ENCODE data around the gene PRKN.

DNA sequence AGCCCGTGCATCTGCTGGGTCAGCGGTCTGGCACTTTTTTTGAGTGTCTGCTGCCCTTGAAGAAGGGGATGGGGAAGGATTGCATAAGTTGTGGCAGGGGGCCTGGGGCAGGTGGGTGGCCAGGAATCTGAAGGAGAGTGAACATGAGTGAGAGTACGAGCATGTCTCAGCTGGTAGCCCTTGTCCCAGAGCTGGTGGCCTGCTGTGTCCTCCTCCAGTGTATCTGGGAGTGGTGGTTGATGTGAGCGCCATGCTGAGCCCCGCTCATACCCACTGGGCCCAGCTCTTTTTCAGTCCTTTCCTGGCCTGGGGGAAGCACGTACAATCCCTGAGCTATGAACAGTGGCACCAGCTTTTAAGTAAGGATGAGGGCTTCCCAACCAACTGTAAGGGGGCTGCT, 1317.5 kb downstream of the PRKN start:
- TF ChIP-seq POLR2A (IDR thresholded peaks at IDR 0.05): no peak
- TF ChIP-seq, protein P1, sequence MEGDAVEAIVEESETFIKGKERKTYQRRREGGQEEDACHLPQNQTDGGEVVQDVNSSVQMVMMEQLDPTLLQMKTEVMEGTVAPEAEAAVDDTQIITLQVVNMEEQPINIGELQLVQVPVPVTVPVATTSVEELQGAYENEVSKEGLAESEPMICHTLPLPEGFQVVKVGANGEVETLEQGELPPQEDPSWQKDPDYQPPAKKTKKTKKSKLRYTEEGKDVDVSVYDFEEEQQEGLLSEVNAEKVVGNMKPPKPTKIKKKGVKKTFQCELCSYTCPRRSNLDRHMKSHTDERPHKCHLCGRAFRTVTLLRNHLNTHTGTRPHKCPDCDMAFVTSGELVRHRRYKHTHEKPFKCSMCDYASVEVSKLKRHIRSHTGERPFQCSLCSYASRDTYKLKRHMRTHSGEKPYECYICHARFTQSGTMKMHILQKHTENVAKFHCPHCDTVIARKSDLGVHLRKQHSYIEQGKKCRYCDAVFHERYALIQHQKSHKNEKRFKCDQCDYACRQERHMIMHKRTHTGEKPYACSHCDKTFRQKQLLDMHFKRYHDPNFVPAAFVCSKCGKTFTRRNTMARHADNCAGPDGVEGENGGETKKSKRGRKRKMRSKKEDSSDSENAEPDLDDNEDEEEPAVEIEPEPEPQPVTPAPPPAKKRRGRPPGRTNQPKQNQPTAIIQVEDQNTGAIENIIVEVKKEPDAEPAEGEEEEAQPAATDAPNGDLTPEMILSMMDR (IDR thresholded peaks at IDR 0.05): no peak
- TF ChIP-seq POLR2AphosphoS5 (IDR thresholded peaks at IDR 0.05; ENCODE audit: insufficient read depth in 1 of 2, low read depth in 1 of 2): no peak
